Activated T-helper 1 cell treated with anti-CD3 and anti-CD28 coated beads, Interleukin-12 subunit alpha, Interleukin-12 subunit beta, Interleukin-2, Interleukin-4 antibody, amounts not matched to agents 30 ng/mL and 10 ng/mL and 1 ng/mL, durations not matched to agents 14 hours and 24 hours and 36 hours (primary cell): ENCODE data around the gene PSMA6. TPM values are rescaled to one million over a fixed set of nuclear protein-coding genes. Genes with fewer than 3 reads are reported as not detected.
A peak's percentile ranks its signal among the peaks of the same experiment; 100 is the strongest.
"Not testable (repeated sequence)": the region's sequence is repeated elsewhere in the genome, so short reads cannot be mapped to it uniquely, and the experiment has no call there.

ENCODE experiments used
- DNase-seq: peaks from one replicate; pipeline ENCODE4 v3.0.0; 2021; ENCODE audit warnings: low spot score
- H3K27ac Mint-ChIP-seq: one replicate; pipeline ENCODE4 v1.8.0; 2021; ENCODE audit warnings: mild to moderate bottlenecking, mixed read lengths
- H3K27me3 Mint-ChIP-seq: one replicate; pipeline ENCODE4 v1.8.0; 2022; ENCODE audit warnings: mild to moderate bottlenecking, moderate library complexity, mixed read lengths; ENCODE audit not compliant: insufficient read depth
- H3K36me3 Mint-ChIP-seq: one replicate; pipeline ENCODE4 v1.8.0; 2021; ENCODE audit warnings: low read depth, mixed read lengths
- H3K4me1 Mint-ChIP-seq: one replicate; pipeline ENCODE4 v1.8.0; 2021; ENCODE audit warnings: low read depth, mixed read lengths
- H3K4me3 Mint-ChIP-seq: one replicate; pipeline ENCODE4 v1.8.0; 2021; ENCODE audit warnings: mild to moderate bottlenecking, moderate library complexity, mixed read lengths
- H3K9me3 Mint-ChIP-seq: one replicate; pipeline ENCODE4 v1.8.0; 2021; ENCODE audit warnings: mixed read lengths
- intact Hi-C: fragments of 100-400 bp; cut with micrococcal nuclease; formaldehyde crosslinking; loops from one replicate; pipeline ENCODE4 v1.15.1; 2024
- total RNA-seq: library from RNA; stranded (reverse); gene quantifications from 2 replicates; pipeline ENCODE4 v1.2.3, GENCODE V29; 2022

The PSMA6 gene
- 475 and 479 TPM in 2 replicates for total RNA-seq

DNA sequence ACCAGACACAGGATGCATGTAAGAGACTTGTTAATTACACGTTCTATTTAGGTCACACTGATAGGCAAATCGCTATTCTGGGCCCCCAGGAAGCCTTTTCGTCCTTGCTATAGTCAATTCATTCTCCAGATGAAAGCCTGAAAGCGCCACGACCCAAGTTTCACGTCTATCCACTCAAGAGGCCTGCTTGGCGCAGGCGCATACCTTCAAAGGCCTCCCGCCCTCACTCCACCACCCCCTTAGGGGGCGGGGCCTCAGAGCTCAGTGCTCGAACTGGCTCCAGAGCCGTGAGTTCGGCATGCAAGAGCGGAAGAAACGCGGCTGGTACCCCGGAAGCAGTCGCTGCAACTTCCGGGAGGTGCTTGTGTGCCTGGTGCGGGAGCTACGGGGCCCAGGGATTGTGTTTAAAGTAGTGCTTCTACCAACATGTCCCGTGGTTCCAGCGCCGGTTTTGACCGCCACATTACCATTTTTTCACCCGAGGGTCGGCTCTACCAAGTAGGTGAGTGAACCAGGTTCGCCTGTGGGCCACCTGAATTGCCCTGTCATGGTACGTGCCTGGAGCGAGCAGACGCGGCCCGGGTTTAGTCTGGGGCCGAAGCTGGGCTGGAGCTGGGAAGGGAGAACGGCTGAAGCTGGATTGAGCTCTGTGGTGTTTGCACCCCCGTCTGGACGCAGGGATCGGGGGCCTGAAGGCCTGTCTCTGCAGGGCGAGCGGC, at the start of gene PSMA6:
PSMA6 (plus strand) TSS at position 332 of the 719 bp plus-strand sequence; CDS start at position 427, 95 bp downstream.
- Mint-ChIP-seq H3K4me1 (peaks cover 56% of the 10 kb centered on the region), H3K4me3 (peak within 1 kb of the TSS; percentile 99), H3K27ac (peak within 1 kb of the TSS; percentile 94), H3K9me3 (no peaks in the 10 kb centered on the region), H3K27me3 (no peaks in the 10 kb centered on the region), H3K36me3 (peaks cover 27% of the 10 kb centered on the region)
- intact Hi-C loops: loop anchor here (1.0 to 5.0 kb wide), 13 partner anchors 9 to 661 kb away; partner anchors contain the start of genes BAZ1A, BRMS1L, FAM177A1 and NFKBIA
- DNase-seq: peak; percentile 99

DNA sequence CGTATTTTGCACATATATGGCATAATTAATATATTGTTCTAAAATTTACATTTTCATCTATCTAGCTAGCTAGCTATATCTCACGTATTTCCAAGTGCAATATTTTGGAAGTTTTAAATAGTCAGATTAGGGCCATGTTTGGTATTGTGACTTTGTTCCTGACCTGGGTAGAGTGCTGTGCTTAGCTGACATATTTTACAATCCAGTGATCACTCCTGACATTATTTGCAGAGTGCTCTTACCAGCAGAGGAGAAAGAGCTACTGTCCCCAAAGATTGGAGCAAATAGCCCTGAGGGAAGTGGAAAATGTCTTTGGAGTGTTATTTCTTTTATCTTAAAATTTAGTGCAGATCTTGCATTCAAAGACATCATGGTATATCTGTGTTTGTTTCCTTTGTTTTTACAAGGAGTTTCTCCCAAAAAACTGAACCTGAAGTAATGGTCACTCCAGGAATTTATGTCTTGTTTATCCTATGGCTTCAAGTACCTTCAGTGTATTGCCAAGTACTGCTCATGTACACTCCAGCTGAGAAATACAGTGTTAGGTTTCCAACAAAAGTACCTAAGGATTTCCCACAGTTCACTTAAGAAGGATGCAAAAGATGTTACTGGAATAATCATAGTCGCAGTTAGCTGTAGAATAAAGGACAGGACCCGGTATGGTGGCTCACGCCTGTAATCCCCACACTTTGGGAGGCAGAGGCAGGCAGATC, 49.4 kb upstream of the PSMA6 start:
- peaks cover 9% of the 10 kb centered on the region for H3K36me3 Mint-ChIP-seq
- H3K4me1 Mint-ChIP-seq: peaks cover 23% of the 10 kb centered on the region
- H3K9me3 Mint-ChIP-seq: no peaks in the 10 kb centered on the region
- H3K27me3 Mint-ChIP-seq: no peaks in the 10 kb centered on the region
- no peak overlapping the region for H3K27ac Mint-ChIP-seq
- DNase-seq: no peak
- no peak overlapping the region for H3K4me3 Mint-ChIP-seq
- intact Hi-C loops: no loop called here

DNA sequence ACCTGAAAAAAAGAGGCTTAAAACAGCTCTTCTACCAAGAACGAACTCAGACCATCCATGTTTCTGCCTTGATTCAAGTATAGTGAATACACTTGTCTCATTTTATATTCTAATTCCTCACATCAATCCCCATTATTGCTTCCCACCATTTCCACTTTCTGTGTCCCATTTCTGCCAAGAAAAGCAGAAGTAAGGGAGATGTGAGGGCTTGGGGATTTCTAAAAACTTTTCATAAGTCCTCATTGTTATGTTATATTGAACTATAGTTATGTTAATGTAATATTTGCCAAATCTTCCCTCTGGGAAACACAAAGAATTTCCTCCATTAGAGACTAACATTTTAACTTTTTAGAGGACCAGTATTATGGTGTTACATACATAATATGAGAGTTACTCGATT, 48.2 kb upstream of the PSMA6 start:
- intact Hi-C loops: loop anchor here (2.0 kb wide), 1 partner anchor 15 kb away; no protein-coding TSS in a partner anchor
- Mint-ChIP-seq H3K27ac (no peak overlapping the region), H3K4me1 (peaks cover 35% of the 10 kb centered on the region), H3K36me3 (peaks cover 9% of the 10 kb centered on the region), H3K9me3 (no peaks in the 10 kb centered on the region), H3K4me3 (no peak overlapping the region), H3K27me3 (no peaks in the 10 kb centered on the region)
- DNase-seq: no peak

DNA sequence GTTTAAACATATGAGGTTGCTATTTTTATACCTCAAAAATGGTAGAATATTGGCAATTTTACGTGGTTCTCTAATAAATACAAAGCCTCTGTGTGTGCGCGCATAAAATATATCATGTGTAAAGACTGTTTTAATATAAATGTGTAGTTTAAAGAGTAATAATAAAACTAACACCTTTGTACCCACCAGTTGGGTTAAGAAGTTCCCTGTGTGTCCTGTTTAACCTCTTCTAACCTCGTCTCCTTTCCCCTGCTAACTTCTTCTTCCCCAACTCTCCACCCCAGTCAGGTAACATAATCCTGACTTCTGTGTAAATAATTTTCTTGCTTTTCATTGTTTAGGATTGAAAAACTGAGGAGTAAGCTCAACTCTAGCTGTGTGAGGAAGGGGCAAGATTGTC, 47.6 kb upstream of the PSMA6 start:
- Mint-ChIP-seq H3K9me3 (no peaks in the 10 kb centered on the region), H3K4me1 (peaks cover 37% of the 10 kb centered on the region), H3K36me3 (peaks cover 8% of the 10 kb centered on the region), H3K27ac (no peak overlapping the region), H3K27me3 (no peaks in the 10 kb centered on the region), H3K4me3 (no peak overlapping the region)
- DNase-seq: no peak
- intact Hi-C loops: loop anchor here (2.0 kb wide), 1 partner anchor 14 kb away; no protein-coding TSS in a partner anchor

DNA sequence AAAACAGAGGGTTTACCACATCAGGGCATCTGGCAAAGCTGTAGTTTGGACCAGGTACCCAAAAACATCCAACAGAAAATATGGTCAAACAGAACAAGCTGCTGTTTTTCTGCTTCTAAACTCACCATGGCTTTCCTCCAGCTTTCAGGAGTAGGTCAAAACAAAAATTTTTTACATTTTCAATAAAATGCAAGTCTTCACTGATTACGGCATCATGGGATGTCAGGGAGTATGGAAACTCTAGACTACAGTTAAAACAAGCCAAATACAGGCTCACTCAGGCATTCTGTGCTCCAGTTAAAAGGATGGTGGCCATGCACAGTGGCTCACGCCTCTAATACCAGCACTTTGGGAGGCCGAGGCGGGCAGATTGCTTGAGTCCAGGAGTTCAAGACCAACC, 47.1 kb upstream of the PSMA6 start:
- Mint-ChIP-seq H3K27me3 (no peaks in the 10 kb centered on the region), H3K4me3 (no peak overlapping the region), H3K4me1 (peaks cover 37% of the 10 kb centered on the region), H3K27ac (no peak overlapping the region), H3K9me3 (no peaks in the 10 kb centered on the region), H3K36me3 (peaks cover 8% of the 10 kb centered on the region)
- no peak for DNase-seq
- intact Hi-C loops: loop anchor here (2.0 kb wide), 1 partner anchor 14 kb away; no protein-coding TSS in a partner anchor

DNA sequence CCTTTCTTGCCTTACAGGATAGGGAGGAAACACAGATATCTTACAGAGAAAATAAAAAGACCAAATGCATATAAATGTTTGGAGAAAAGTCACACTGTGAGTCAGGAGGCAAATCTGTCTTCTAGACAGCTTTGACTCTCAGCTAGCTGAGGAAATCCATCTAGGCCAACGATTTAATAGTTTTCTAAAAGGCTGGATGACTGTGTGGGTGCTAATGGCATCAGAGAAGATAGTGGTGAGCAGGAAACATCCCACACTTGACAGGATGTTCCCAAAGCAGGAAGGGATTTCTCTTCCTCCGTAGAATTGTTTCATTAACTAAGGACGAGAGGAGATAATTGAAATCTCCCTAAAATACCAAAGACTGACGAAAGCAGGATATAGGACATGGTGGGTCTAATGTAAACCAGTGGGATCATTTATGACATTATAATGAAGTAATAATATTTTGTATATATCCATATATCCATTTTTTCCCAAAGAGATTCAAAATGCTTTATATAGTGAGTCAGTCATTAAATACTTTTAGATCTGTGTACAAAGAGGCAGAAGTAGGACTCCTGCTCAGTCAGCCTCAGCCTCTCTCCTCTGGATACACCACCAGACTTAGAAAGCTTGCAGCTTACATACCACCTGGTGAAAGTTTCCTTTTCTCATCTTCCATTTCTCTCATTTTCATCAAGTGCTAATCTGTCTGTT, 44.3 kb upstream of the PSMA6 start:
- H3K4me3 Mint-ChIP-seq: no peak overlapping the region
- H3K36me3 Mint-ChIP-seq: peaks cover 10% of the 10 kb centered on the region
- intact Hi-C loops: no loop called here
- H3K9me3 Mint-ChIP-seq: no peaks in the 10 kb centered on the region
- H3K4me1 Mint-ChIP-seq: peaks cover 36% of the 10 kb centered on the region
- no peak for DNase-seq
- no peak overlapping the region for H3K27ac Mint-ChIP-seq
- H3K27me3 Mint-ChIP-seq: no peaks in the 10 kb centered on the region

DNA sequence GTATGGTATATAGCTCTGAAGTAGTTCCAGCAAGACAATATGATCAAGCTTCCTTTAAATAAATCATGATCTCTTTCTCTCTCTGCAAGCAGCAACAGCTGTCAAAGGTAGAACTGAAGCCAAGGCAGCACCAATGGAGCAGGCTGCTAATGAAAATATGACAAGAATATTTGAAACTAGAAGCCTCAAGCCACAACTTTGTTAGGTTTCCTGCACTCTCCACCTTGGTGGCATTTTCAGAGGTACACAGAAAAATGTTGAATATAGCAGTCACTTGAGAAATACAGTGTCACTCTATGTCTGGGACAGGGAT, 43.8 kb upstream of the PSMA6 start:
- Mint-ChIP-seq H3K27ac (no peak overlapping the region), H3K4me3 (no peak overlapping the region), H3K4me1 (peaks cover 41% of the 10 kb centered on the region)

DNA sequence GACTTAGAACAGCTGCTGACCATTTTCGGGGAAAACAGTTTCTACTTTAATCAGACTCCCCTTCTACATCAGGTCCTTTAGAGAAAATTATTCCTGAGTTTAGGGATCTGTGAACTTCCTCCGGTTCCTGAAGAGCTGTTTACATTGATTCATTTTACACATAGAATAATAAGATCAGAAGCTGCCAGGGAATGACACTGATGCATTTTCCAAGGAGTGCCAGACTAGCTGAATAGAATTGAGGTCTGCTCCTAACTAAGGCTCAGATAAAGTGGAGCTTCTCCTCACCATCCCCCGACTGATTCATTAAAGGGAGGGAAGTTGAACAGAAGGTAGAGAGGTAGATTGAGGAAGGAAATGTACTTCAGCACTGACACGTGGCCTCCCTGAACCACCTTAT, 41.9 kb upstream of the PSMA6 start:
- intact Hi-C loops: no loop called here
- no peak for DNase-seq
- no peaks in the 10 kb centered on the region for H3K27me3 Mint-ChIP-seq
- peaks cover 11% of the 10 kb centered on the region for H3K36me3 Mint-ChIP-seq
- H3K27ac Mint-ChIP-seq: no peak overlapping the region
- H3K4me3 Mint-ChIP-seq: no peak overlapping the region
- peaks cover 52% of the 10 kb centered on the region for H3K4me1 Mint-ChIP-seq
- H3K9me3 Mint-ChIP-seq: no peaks in the 10 kb centered on the region

More for the DNA sequence above, 43.8 kb upstream of the PSMA6 start:
- H3K27me3 Mint-ChIP-seq: no peaks in the 10 kb centered on the region
- H3K36me3 Mint-ChIP-seq: peaks cover 10% of the 10 kb centered on the region
- intact Hi-C loops: no loop called here
- no peaks in the 10 kb centered on the region for H3K9me3 Mint-ChIP-seq
- DNase-seq: no peak

DNA sequence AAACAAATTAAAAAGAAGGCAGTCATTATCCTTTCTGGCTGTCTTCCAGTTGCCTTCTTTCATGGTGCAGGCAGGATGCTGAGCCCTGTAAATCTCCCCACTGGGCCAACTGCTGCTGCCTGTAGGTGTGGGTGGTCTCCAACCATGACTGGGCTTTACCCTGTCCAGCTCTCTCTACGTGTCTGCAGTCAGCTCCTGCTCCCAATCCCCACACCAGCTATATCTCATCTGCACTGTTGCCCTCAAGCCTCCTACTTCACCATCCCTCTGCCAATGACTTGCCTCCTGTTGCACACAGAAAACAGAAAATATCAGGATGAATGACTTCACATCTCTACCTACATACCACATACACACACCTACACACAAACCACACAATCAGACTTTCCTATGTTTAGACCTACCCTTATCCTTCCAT, 39.7 kb upstream of the PSMA6 start:
- Mint-ChIP-seq H3K36me3 (peaks cover 12% of the 10 kb centered on the region), H3K27me3 (no peaks in the 10 kb centered on the region), H3K4me3 (peak overlapping the region; percentile 25), H3K27ac (peak overlapping the region; percentile 50), H3K9me3 (no peaks in the 10 kb centered on the region), H3K4me1 (peaks cover 57% of the 10 kb centered on the region)
- DNase-seq: no peak
- intact Hi-C loops: loop anchor here (1.0 to 2.0 kb wide), 3 partner anchors 22 to 152 kb away; partner anchors contain the start of gene NFKBIA

DNA sequence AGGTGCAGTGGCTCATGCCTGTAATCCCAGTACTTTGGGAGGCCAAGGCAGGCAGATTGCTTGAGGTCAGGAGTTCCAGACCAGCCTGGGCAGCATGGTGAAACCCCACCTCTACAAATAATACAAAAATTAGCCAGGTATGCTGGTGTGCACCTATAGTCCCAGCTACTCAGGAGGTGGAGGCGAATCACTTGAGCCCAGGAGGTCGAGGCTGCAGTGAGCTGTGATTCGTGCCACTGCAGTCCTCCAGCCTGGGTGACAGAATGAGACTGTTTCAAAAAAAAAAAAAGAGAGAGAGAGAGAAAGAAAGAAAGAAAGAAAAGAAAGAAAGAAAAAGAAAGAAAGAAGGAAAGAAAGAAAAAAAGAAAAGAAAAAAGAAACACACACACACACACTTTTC, 39.1 kb upstream of the PSMA6 start:
- H3K27ac Mint-ChIP-seq: peak overlapping the region; percentile 50
- not testable (repeated sequence) for DNase-seq, H3K27me3 Mint-ChIP-seq, H3K9me3 Mint-ChIP-seq, H3K4me3 Mint-ChIP-seq
- intact Hi-C loops: loop anchor here (2.0 kb wide), 1 partner anchor 22 kb away; no protein-coding TSS in a partner anchor
- peaks cover 12% of the 10 kb centered on the region for H3K36me3 Mint-ChIP-seq
- peaks cover 57% of the 10 kb centered on the region for H3K4me1 Mint-ChIP-seq

DNA sequence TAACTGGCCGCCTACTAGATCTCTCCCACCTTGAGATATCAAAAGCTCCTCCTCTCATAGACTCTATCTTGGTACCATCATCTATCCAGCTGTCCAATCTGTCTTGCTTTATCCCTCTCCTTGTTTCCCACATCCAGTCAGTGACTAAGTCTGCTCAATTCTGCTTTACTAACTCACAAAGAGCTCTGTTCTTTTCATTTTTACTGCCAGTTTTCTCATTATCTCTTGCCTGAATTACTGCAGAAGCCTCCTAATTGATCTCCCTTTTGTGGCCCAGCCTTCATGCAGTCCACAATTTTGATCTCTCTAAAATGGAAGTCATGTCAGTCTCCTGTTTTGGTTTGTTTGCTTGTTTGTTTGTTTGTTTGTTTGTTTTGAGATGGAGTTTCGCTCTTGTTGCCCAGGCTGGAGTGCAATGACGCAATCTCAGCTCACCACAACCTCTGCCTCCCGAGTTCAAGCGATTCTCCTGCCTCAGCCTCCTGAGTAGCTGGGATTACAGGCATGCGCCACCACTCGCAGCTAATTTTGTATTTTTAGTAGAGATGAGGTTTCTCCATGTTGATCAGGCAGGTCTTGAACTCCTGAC, 38.1 kb upstream of the PSMA6 start:
- H3K27ac Mint-ChIP-seq: peak overlapping the region; percentile 52
- H3K27me3 Mint-ChIP-seq, DNase-seq, intact Hi-C loops, H3K9me3 Mint-ChIP-seq: not testable (repeated sequence)
- peaks cover 13% of the 10 kb centered on the region for H3K36me3 Mint-ChIP-seq
- H3K4me3 Mint-ChIP-seq: peak overlapping the region; percentile 51
- peaks cover 57% of the 10 kb centered on the region for H3K4me1 Mint-ChIP-seq

DNA sequence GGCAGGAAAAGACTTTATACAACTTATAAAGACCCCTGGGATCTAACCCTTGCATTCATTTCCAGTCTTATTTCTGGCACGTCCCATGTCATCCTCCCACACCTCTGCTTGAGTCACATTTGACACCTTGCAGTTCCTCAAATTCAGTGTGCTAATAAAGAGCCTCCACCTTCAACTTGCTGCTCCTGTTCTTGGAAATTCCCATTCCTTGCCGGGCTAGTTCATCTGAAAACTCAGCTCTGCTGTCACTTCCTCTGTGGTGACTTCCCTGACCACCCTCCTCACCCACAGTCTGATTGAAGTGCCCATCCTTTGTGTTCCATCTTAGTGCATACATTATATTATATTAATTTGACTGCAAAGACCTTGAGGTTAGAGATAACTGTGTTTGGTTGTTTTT, 37.4 kb upstream of the PSMA6 start:
- Mint-ChIP-seq H3K9me3 (no peaks in the 10 kb centered on the region), H3K4me1 (peaks cover 60% of the 10 kb centered on the region), H3K27me3 (no peaks in the 10 kb centered on the region), H3K36me3 (peaks cover 13% of the 10 kb centered on the region), H3K27ac (peak overlapping the region; percentile 32), H3K4me3 (peak overlapping the region; percentile 51)
- intact Hi-C loops: loop anchor here (1.0 kb wide), 1 partner anchor 60 kb away; no protein-coding TSS in a partner anchor
- peak; percentile 16 for DNase-seq
